Central memory CD8-positive, alpha-beta T cell (primary cell): ENCODE measurements around the gene POU2F3.

Experiments
- ATAC-seq: fragments of 150-1000 bp; cut with Tn5 transposase; replicated peaks from 2 replicates; pipeline ENCODE4 v1.10.0; 2022; ENCODE audit warnings: mild to moderate bottlenecking, moderate FRiP score, moderate number of reproducible peaks; ENCODE audit not compliant: poor library complexity, severe bottlenecking; ENCODE audit errors: extremely low read depth
- DNase-seq, 2 donors: peaks; one replicate each; pipeline ENCODE4 v3.0.0; 2021; ENCODE audit warnings: low spot score in 2 of 2
- H3K27ac Mint-ChIP-seq: one replicate; pipeline ENCODE4 v1.8.0; 2022; ENCODE audit warnings: low read depth, mild to moderate bottlenecking, moderate library complexity, mixed read lengths
- H3K27me3 Mint-ChIP-seq: one replicate; pipeline ENCODE4 v1.8.0; 2022; ENCODE audit warnings: mixed read lengths
- H3K36me3 Mint-ChIP-seq: one replicate; pipeline ENCODE4 v1.8.0; 2022; ENCODE audit warnings: mild to moderate bottlenecking, moderate library complexity, mixed read lengths; ENCODE audit not compliant: insufficient read depth
- H3K4me1 Mint-ChIP-seq: one replicate; pipeline ENCODE4 v1.8.0; 2022; ENCODE audit warnings: mixed read lengths
- H3K4me3 Mint-ChIP-seq: one replicate; pipeline ENCODE4 v1.8.0; 2022; ENCODE audit warnings: mild to moderate bottlenecking, moderate library complexity, mixed read lengths
- H3K9me3 Mint-ChIP-seq: one replicate; pipeline ENCODE4 v1.8.0; 2022; ENCODE audit warnings: mixed read lengths

POU2F3 gene

DNA sequence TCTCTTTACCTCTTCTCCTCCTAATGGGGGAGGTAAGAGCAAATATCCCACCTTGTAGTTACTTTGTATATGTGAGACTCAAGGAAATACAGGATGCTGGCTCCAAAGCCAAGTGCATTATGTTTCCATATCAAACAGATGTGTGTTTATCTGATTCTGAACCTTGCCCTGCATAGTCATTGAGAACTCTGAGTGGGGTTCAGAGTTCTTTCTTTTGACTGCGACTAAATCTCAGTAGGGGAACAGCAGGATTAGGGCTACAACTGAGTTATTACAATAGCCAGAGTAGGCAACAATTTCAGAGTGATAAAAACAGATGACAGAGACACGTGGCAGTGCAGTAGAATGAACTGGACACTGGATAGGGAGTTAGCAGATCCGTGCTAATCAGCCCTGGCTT, 51.0 kb downstream of the POU2F3 start:
- Mint-ChIP-seq H3K9me3 (no peaks in the 10 kb centered on the region), H3K4me3 (no peak overlapping the region), H3K27ac (no peak overlapping the region), H3K36me3 (no peaks in the 10 kb centered on the region), H3K27me3 (peaks cover 89% of the 10 kb centered on the region), H3K4me1 (no peaks in the 10 kb centered on the region)
- DNase-seq (no peak), ATAC-seq (no peak)

DNA sequence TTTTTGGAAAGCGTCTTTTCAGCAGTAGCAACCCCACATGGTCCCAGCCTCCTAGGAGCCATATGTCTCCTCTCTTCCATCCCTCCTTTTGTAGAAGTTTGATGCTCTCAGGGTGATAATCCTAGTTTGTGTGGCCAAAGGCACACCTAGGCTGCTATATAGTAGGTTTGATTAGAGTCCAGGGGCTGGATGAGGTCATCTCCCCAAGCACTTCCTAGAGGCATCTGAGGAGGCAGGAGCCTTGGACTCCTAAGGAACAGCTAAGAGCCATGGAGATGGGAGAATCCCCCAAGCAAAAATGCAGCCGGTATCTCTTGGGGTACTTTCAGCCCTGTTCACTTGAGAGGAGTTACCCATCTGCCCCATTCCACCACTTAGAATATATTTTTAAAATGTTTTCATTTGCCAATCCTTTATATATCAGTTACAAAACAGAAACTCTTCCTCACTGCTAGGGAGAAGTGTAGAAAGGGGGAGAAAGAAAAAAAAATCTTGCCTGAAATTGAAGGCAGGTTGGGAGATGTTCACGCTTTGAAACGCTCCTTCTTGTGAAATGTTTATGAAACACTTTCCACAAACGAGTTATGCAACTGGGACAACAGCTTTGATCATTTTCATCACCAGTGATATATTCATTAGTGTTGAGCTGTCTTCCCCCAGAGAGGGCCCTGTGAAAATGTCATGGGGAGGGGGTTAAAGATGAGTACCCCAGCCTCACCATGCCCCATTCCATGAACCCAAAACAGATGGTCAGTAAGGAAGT, 53.3 kb downstream of the POU2F3 start:
- no peak for ATAC-seq
- no peak overlapping the region for H3K4me3 Mint-ChIP-seq
- H3K27me3 Mint-ChIP-seq = peaks cover 90% of the 10 kb centered on the region

DNA sequence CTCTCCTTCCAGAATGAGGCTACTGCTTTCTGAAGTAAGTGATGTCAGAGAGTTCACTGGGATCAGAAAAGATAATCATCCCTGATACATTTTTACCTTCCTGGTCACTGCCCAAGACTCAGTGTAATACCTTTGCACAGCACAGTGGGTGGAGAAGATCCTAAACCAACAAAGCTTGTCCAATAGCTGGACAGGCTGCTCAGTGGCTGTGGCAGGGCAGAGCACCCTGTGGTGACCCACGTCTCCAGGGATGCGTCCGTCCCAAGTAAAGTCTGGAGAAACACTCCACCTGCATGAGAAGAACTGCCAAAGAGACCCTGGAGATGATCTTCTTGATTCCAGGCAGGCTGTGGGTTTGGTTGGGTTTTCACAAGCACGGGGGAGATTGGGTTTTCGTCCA, 54.2 kb downstream of the POU2F3 start:
- Mint-ChIP-seq H3K27me3 (peaks cover 95% of the 10 kb centered on the region), H3K4me1 (no peaks in the 10 kb centered on the region)

More for the DNA sequence above, 53.3 kb downstream of the POU2F3 start:
- Mint-ChIP-seq H3K36me3 (peaks cover 2% of the 10 kb centered on the region), H3K4me1 (no peaks in the 10 kb centered on the region), H3K27ac (no peak overlapping the region), H3K9me3 (no peaks in the 10 kb centered on the region)
- DNase-seq = no peak

DNA sequence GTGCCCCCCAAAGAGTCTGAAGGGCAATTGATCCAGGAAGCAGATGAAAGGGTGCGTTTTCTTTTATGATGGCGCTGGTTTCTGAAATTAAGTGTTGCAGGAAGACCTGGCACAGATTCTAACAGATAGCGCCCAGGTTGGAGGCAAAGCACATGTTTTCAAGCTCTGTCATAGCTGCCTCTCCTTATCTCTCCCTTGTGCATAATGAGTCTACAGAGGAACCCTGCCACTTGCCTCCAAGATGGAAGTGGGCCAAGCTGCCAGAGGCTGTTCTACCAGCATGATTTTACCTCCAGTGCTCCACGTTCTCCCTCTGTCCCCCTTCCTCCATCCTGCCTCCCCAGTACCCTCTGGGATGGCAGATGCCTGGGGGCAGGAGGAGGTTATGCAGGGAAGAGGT, 55.2 kb downstream of the POU2F3 start:
- no peak overlapping the region for H3K4me3 Mint-ChIP-seq
- ATAC-seq (no peak), DNase-seq (no peak)
- no peaks in the 10 kb centered on the region for H3K9me3 Mint-ChIP-seq
- peaks cover 95% of the 10 kb centered on the region for H3K27me3 Mint-ChIP-seq
- H3K4me1 Mint-ChIP-seq = no peaks in the 10 kb centered on the region
- peaks cover 2% of the 10 kb centered on the region for H3K36me3 Mint-ChIP-seq
- no peak overlapping the region for H3K27ac Mint-ChIP-seq

More for the DNA sequence above, 54.2 kb downstream of the POU2F3 start:
- Mint-ChIP-seq H3K27ac (no peak overlapping the region), H3K36me3 (peaks cover 2% of the 10 kb centered on the region), H3K9me3 (no peaks in the 10 kb centered on the region), H3K4me3 (no peak overlapping the region)
- DNase-seq (no peak), ATAC-seq (no peak)

DNA sequence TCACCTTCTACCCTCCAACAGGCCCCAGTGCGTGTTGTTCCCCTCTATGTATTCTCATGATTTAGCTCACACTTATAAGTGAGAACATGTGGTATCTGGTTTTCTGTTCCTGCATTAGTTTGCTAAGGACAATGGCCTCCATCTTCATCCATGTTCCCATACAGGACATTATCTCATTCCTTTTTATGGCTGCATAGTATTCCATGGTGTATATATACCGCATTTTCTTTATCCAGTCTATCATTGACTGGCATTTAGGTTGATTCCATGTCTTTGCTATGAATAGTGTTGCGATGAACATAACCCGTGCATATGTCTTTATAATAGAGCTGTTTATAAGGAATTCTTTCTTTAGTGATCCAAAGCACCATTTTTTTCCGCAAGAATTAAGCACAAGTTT, 56.6 kb downstream of the POU2F3 start:
- no peak for ATAC-seq
- DNase-seq = no peak
- no peaks in the 10 kb centered on the region for H3K4me1 Mint-ChIP-seq
- H3K27ac Mint-ChIP-seq = no peak overlapping the region
- H3K27me3 Mint-ChIP-seq = peaks cover 86% of the 10 kb centered on the region
- peaks cover 2% of the 10 kb centered on the region for H3K36me3 Mint-ChIP-seq
- no peak overlapping the region for H3K4me3 Mint-ChIP-seq
- H3K9me3 Mint-ChIP-seq = no peaks in the 10 kb centered on the region

DNA sequence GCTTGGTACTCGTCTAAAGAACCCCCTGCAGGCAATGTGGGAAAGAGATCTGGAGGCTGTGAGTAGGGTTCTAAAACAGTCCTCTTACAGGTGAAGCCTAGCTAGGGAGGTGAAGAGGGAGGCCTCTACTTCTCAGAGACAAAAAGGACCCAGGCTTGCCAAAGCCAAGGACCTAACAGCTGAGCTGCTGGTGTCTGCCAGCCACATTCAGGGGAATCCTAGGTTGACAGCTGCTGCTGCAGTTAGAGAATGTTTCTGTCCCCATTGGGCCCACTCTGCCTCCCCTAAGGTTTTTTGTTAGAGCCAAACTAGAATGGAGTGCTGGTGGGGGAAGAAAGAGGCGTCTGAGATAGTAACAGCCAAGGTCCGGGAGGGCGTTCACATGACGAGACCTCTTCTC, 58.5 kb downstream of the POU2F3 start:
- Mint-ChIP-seq H3K9me3 (no peaks in the 10 kb centered on the region), H3K4me3 (no peak overlapping the region), H3K27me3 (peaks cover 79% of the 10 kb centered on the region), H3K36me3 (peaks cover 2% of the 10 kb centered on the region), H3K4me1 (no peaks in the 10 kb centered on the region), H3K27ac (no peak overlapping the region)
- ATAC-seq (no peak), DNase-seq (no peak)

GRCh38 chr11:120302001-120302805, 62.3 kb downstream of the POU2F3 start:
- DNase-seq = no peak
- Mint-ChIP-seq H3K4me3 (no peak overlapping the region), H3K9me3 (no peaks in the 10 kb centered on the region), H3K4me1 (no peaks in the 10 kb centered on the region), H3K27me3 (peaks cover 58% of the 10 kb centered on the region), H3K36me3 (peaks cover under 1% of the 10 kb centered on the region), H3K27ac (no peak overlapping the region)
- no peak for ATAC-seq

GRCh38 chr11:120303004-120303637, 63.2 kb downstream of the POU2F3 start:
- Mint-ChIP-seq H3K9me3 (no peaks in the 10 kb centered on the region), H3K27me3 (peaks cover 49% of the 10 kb centered on the region), H3K4me3 (no peak overlapping the region), H3K4me1 (no peaks in the 10 kb centered on the region), H3K27ac (no peak overlapping the region), H3K36me3 (no peaks in the 10 kb centered on the region)
- DNase-seq (peak in 1 of 2 donors; percentile 46), ATAC-seq (peak; percentile 32)

GRCh38 chr11:120304526-120304925, 64.6 kb downstream of the POU2F3 start:
- no peaks in the 10 kb centered on the region for H3K4me1 Mint-ChIP-seq
- no peak for ATAC-seq
- H3K27ac Mint-ChIP-seq = no peak overlapping the region
- no peaks in the 10 kb centered on the region for H3K36me3 Mint-ChIP-seq
- DNase-seq = no peak
- peaks cover 35% of the 10 kb centered on the region for H3K27me3 Mint-ChIP-seq
- H3K9me3 Mint-ChIP-seq = no peaks in the 10 kb centered on the region
- no peak overlapping the region for H3K4me3 Mint-ChIP-seq

DNA sequence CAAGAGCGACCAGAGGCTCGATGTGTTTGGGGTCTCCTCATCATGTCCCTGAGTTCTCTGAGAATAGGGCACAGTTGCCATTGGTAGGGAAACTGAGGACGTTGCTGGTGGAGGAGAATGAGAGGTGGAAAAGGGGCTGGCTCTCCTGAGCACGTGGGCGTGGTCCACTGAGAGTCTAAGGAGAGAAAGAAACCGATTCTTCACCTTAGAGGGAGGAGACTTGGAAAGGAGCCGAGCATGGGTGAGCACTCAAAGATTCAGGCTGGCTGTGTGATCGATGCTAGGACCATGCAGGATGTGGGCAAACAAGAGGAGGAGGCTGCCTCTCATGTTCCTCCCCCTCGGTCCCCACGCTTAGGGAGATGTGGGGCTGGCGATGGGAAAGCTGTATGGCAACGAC, 65.3 kb downstream of the POU2F3 start:
- H3K36me3 Mint-ChIP-seq = no peaks in the 10 kb centered on the region
- ATAC-seq = no peak
- peaks cover 28% of the 10 kb centered on the region for H3K27me3 Mint-ChIP-seq
- H3K9me3 Mint-ChIP-seq = no peaks in the 10 kb centered on the region
- no peak overlapping the region for H3K4me3 Mint-ChIP-seq
- H3K4me1 Mint-ChIP-seq = no peaks in the 10 kb centered on the region
- no peak overlapping the region for H3K27ac Mint-ChIP-seq
- no peak for DNase-seq

- H3K4me3 Mint-ChIP-seq = no peak overlapping the region
- H3K27ac Mint-ChIP-seq = no peak overlapping the region
- ATAC-seq = no peak
Observed at GRCh38 chr11:120306519-120307242, 66.7 kb downstream of the POU2F3 start.

GRCh38 chr11:120307476-120307875, 67.5 kb downstream of the POU2F3 start:
- H3K4me1 Mint-ChIP-seq = no peaks in the 10 kb centered on the region
- no peak overlapping the region for H3K4me3 Mint-ChIP-seq
- no peak for DNase-seq
- no peak overlapping the region for H3K27ac Mint-ChIP-seq
- peaks cover 18% of the 10 kb centered on the region for H3K27me3 Mint-ChIP-seq
- H3K36me3 Mint-ChIP-seq = no peaks in the 10 kb centered on the region
- no peak for ATAC-seq
- H3K9me3 Mint-ChIP-seq = no peaks in the 10 kb centered on the region

More at GRCh38 chr11:120306519-120307242, 66.7 kb downstream of the POU2F3 start:
- H3K9me3 Mint-ChIP-seq = no peaks in the 10 kb centered on the region
- no peaks in the 10 kb centered on the region for H3K36me3 Mint-ChIP-seq
- H3K27me3 Mint-ChIP-seq = peaks cover 26% of the 10 kb centered on the region
- DNase-seq = no peak
- no peaks in the 10 kb centered on the region for H3K4me1 Mint-ChIP-seq
